NB4 (cell line): ENCODE data around the gene CPEB4.

Experiments used
- POLR2A ChIP-seq: IDR thresholded peaks from 2 replicates; pipeline ENCODE4 v1.6.1; 2011; ENCODE audit warnings: mild to moderate bottlenecking; ENCODE audit not compliant: insufficient read length; ENCODE audit errors: extremely low read depth
- TF ChIP-seq, protein P1 (sequence below): IDR thresholded peaks from one replicate; pipeline ENCODE4 v1.5.1; 2012; ENCODE audit warnings: low read depth, low read length

DNA sequence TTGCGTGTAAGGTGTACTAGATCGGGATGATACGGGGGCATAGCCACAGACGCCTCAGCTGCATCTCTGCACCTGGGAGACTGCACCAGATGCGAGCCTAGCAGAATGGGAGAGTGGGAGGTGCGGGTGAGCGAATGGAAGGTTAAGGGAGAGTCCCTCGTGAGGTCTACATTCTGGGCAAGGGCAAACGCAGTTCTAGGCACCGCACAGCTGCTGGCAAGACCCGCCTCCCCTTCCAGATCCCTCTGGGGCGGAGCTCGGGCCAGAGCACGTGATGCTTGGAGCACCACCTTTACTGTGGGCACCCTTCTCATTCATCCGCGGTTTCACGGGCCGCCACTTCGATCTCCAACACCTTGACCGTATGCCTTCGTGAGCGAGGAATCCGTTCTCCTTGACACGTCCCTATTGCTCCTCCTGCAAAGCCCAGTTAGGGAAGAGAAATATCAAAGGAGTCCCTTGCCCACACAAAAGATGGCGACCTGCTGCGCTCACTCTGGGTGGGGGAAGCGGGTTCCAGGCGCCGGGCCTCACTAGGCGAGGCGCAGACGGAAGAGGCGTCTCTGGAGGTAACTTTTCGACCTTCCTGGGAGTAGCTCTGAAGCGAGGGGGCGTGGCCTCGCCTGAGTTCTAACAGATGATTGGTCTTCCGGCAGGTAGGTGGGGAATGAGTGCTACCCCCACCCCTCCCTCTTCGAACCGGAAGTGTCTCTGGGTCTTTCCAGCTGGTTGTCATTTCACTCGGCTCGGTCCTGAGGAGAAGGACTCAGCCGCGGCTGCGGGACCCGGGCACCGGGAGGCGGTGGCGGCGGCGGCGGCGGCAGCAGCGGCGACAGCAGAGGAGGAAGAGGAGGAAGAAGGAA lies at the start of gene CPEB4:
- TF ChIP-seq, protein P1, sequence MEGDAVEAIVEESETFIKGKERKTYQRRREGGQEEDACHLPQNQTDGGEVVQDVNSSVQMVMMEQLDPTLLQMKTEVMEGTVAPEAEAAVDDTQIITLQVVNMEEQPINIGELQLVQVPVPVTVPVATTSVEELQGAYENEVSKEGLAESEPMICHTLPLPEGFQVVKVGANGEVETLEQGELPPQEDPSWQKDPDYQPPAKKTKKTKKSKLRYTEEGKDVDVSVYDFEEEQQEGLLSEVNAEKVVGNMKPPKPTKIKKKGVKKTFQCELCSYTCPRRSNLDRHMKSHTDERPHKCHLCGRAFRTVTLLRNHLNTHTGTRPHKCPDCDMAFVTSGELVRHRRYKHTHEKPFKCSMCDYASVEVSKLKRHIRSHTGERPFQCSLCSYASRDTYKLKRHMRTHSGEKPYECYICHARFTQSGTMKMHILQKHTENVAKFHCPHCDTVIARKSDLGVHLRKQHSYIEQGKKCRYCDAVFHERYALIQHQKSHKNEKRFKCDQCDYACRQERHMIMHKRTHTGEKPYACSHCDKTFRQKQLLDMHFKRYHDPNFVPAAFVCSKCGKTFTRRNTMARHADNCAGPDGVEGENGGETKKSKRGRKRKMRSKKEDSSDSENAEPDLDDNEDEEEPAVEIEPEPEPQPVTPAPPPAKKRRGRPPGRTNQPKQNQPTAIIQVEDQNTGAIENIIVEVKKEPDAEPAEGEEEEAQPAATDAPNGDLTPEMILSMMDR = no peak
- TF ChIP-seq POLR2A = peak; percentile 48
